HT1080 (cell line): Measurements from ENCODE around the gene RNF145. TPM values are rescaled to one million over a fixed set of nuclear protein-coding genes. Genes with fewer than 3 reads are reported as not detected.

ENCODE experiments used
- DNase-seq: peaks from one replicate; pipeline ENCODE4 v3.0.0-alpha.2; 2015; ENCODE audit warnings: low read depth
- total RNA-seq: library from RNA; depleted of rRNA; stranded (reverse); fragments of >200 nt; shearing (Covaris generic); gene quantifications from 2 replicates; pipeline ENCODE4 v1.2.3, GENCODE V29; 2014

Gene RNF145
- total RNA-seq, 1 experiment from 2014 or later, result 141 TPM

GRCh38 chr5:159218595-159219023, 9.3 kb upstream of the RNF145 start:
- DNase-seq, result no peak

- no peak for DNase-seq
Measured at GRCh38 chr5:159217236-159217635, 7.9 kb upstream of the RNF145 start.

- DNase-seq, result no peak
Measured at GRCh38 chr5:159216454-159216853, 7.1 kb upstream of the RNF145 start.

GRCh38 chr5:159215886-159216285, 6.5 kb upstream of the RNF145 start:
- DNase-seq, result no peak

- no peak for DNase-seq
Measured at GRCh38 chr5:159214486-159215271, 5.3 kb upstream of the RNF145 start.

GRCh38 chr5:159212657-159213462, 3.5 kb upstream of the RNF145 start:
- no peak for DNase-seq

GRCh38 chr5:159211729-159212174, 2.4 kb upstream of the RNF145 start:
- DNase-seq, result no peak

- DNase-seq, result no peak
Measured at GRCh38 chr5:159210846-159211245, 1.5 kb upstream of the RNF145 start.

GRCh38 chr5:159210210-159210661, 883 bp upstream of the RNF145 start:
- peak; percentile 13 for DNase-seq

GRCh38 chr5:159208514-159209437, 577 bp downstream of the RNF145 start:
- no peak for DNase-seq

- peak; percentile 99 for DNase-seq
Measured at GRCh38 chr5:159207686-159208513, 1.5 kb downstream of the RNF145 start.

- no peak for DNase-seq
Measured at GRCh38 chr5:159207222-159207685, 2.1 kb downstream of the RNF145 start.

GRCh38 chr5:159206818-159207217, 2.5 kb downstream of the RNF145 start:
- no peak for DNase-seq

GRCh38 chr5:159206368-159206767, 3.0 kb downstream of the RNF145 start:
- DNase-seq, result no peak

- DNase-seq, result no peak
Measured at GRCh38 chr5:159203351-159203750, 6.0 kb downstream of the RNF145 start.

- DNase-seq, result no peak
Measured at GRCh38 chr5:159202151-159202550, 7.2 kb downstream of the RNF145 start.

GRCh38 chr5:159199780-159200179, 9.6 kb downstream of the RNF145 start:
- no peak for DNase-seq

- no peak for DNase-seq
Measured at GRCh38 chr5:159199225-159199624, 10.1 kb downstream of the RNF145 start.

- no peak for DNase-seq
Measured at GRCh38 chr5:159198063-159199036, 11.0 kb downstream of the RNF145 start.
